ENCODE results near the gene GRIN3B.
"Not testable (repeated sequence)": the region's sequence is repeated elsewhere in the genome, so short reads cannot be mapped to it uniquely, and the experiment has no call there.

GRCh38 chr19:957578-957977, 42.6 kb upstream of the GRIN3B start:
- TF ChIP-seq CTCF, POLR2A (IDR thresholded peaks at IDR 0.05): not testable (repeated sequence)
